NCI-H187 treated with DMSO at 0.1 percent for 48 hours (cell line): ENCODE measurements around the gene CCR9.

Experiments used
- DNase-seq: peaks from one replicate; lab custom pipeline; 2025; lab: John Stamatoyannopoulos, UW

The CCR9 gene

DNA sequence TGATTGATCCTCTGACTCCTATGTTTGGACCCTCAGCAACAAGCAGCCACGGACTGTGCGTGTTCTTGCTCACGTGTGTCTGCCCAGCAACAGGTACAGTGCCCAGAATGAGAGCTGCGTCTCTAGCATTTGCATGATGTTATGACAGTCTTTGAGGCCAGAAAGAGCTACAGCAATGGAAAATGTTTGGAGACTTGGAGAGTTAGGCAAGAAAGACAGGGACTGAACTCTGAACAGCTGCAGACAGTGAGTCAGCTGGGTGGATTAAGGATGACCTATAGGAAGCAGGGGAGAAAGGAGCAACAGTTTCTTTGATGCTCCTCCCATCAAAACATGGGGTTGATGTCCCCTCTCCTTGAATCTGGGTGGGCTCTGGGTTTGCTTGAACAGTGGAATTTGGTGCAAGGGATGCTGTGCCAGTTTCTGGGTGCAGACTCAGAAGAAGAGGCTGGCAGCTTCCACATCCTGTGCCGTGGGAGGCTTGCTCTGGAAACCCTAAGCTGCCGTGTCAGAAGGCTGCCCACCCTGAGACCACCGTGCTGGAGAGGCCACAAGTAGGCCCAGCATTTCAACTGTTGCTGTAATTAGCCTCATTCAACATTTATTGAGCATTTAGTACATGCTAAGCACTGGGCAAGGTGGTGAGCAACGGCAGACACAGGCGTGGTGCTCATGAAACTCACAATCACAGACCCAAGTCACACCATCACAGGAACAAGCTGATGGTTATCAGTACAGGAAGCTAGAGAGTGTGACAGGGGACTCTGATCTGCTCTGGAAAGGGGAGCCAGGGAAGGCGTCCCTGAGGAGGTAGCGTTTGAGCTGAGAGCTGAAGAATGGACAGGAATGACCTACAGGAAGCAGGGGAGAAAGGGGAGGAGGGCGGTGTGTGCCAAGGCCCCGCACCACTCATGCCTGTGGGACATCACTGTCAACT lies 21.7 kb downstream of the CCR9 start:
- DNase-seq = no peak

DNA sequence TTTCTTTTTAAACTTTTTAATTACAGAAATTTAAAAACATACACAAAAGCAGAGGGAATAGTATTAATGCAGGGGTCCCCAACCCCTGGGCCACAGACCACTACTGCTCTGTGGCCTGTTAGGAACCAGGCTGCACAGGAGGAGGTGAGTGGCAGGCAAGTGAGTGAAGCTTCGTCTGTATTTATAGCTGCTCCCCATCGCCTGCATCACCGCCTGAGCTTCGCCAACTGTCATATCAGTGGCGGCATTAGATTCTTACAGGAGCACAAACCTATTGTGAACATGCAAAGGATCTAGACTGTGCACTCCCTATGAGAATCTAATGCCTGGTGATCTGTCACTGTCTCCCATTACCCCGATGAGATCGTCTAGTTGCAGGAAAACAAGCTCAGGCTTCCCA lies 22.4 kb downstream of the CCR9 start:
- DNase-seq = no peak

DNA sequence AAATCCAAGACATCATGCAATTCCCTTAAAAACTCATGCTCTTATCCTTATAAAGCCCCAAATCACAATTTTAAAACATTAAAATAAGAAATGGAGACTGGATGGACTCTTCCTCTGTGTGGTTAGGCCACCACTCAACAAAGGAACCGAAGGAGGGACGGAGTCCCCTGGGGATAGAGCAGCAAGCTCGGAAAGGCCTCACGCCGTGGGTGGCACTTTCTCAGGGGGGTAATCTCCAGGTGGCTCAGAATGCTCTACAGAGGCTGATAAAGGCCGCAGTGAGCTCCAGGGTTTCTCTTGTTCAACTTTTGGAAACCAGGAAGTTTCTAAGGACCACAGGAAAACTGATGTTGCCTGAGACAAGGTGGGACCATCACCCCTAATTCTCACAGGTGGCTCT lies 23.2 kb downstream of the CCR9 start:
- DNase-seq = no peak

DNA sequence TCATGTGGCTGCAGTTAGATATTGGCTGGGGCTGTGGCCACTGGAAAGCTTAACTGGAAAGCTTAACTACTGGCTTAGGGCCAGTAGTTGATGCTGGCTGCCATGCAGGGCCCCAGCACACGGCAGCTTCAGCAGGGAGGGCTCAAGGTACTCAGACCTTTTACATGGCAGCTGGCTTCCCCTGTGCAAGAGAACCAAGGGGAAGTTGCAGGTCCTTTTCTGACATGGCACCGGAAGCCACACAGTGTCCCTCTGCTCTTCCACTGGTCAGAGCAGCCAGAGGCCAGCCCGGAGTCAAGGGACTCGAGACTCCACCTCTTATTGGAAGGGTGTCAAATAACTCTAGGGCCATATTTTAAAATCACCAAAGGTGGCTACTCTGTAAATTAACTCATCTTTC lies 24.5 kb downstream of the CCR9 start:
- DNase-seq = no peak

DNA sequence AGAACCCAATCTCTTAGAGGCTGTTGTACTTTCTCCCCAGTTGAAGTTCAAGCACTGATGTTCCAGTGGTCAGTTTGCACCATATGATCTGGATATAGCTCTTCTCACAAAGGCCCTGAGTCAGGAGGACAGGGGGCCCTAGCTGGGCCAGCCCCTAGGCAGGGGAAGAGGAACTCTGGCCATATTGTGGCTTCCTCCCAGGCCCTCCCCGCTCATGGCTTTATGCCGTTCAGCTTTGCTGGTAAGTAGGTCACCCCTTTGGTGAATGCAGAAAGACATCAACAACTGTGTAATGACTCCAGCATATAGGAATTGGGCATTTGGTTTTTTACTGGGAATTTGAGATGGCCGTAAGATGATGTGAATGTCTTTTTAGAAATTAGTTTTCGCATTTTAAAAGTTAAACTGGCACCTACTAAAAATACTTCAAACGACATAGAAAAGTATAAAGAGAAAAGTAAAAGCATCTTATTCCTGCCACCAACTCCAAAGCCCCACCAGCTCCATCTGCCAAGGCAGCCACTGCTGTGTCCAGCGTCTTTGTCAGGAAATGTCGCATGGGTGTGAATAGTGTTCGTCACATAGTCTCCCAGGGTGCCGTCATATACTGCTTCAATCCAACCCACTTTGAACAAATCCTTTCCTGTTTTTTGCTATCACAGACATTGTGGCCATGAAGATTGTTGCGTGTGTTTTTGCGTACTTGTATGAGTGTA lies 25.3 kb downstream of the CCR9 start:
- no peak for DNase-seq

DNA sequence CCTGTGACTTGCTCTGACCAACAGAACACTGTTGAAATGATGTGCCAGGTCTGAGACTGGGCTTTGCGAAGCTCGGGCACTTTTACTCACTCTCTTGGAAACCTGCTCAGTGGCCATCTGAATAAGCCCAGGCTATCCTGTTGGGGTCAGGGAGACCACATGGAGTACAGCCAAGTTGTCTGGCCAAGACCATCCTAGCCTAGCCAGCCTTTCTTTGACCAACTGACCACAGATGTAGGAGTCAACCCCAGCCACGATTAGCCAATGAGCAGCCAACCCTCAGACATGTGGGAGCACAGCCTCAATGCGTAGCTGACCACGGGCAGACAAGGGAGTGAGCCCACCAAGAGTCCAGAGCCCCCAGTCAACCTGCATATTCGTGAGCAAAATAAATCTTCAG lies 26.1 kb downstream of the CCR9 start:
- no peak for DNase-seq

DNA sequence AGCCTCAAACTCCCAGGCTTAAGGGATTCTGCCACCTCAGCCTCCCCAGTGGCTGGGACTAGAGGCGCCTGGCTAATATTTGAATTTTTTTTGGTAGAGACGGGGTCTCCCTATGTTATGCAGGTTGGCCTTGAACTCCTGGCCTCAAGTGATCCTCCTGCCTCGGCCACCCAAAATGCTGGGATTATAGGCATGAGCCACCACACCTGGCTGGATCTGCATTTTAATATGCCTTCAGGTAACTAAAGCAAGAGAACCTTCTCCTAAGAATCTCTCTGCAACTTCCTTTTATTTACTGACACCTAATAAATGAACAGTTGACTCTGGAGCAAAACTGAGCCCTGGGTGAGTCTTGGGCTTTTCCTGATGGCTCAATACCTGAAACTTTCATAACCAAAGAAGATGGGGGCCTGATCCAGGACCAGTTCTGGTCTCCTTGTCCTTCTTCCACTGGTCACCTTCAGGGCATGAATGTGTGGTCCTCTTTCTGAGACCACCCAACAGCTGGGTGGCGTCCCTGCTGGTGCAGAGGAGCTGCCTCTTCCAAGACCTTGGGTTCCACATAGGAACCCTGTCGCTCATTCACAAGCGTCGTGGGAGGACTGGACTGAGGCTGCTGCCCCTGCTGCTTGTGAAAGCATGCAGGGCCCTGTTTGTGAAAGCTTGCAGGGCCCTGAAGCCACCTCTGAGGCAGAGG lies 28.2 kb downstream of the CCR9 start:
- no peak for DNase-seq

DNA sequence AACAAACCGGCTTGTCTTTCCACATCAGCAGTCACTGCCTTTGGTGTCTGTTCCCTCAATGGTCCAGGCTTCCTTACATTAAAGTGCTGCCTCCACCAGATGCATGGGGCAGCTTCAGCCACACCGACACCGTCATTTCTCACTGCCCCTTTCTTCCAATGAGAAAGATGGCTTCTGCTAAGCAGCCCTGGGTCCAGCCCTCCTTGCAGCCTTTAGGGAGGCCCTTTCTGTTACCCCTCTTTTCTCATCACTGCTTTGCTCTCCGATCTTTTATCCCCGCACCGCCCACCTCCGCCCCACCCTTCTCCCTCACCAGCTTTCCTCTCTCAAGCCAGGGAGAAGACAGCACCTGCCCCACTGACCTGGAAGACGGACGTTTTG lies 28.7 kb downstream of the CCR9 start:
- DNase-seq = no peak

DNA sequence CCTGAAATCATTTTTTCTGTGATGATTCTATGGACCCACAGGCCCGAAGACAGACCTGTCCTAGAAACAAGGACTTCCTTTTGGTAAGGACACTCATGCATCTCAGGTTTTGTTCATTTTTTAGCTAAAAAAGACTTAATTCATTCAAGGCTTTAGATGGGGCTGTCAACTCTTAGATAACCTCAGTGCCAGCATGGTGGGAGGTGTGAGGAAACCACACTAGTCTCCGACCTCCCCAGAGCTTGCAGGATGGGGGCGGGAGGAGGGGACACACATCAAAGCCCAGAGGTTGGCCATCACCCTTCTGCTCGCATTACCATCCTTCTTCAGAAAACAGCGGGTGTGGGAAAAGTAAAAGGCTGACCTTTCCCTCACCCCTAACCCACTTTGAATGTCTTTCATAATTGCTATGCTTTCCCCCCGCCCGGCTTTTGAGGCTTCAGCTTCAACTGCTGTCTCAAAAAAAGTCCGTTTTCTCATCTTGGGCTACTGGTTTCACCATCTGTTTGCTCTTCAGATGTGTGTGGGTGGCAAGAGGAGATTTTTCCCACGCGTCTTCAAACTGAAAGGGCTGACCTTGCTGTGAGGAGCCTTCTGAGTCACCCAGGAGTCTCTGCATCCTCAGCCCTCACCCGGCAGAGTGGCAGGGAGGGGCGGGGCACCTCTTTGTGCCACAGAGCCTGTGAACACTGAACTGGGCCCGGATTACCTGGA lies 29.3 kb downstream of the CCR9 start:
- no peak for DNase-seq

DNA sequence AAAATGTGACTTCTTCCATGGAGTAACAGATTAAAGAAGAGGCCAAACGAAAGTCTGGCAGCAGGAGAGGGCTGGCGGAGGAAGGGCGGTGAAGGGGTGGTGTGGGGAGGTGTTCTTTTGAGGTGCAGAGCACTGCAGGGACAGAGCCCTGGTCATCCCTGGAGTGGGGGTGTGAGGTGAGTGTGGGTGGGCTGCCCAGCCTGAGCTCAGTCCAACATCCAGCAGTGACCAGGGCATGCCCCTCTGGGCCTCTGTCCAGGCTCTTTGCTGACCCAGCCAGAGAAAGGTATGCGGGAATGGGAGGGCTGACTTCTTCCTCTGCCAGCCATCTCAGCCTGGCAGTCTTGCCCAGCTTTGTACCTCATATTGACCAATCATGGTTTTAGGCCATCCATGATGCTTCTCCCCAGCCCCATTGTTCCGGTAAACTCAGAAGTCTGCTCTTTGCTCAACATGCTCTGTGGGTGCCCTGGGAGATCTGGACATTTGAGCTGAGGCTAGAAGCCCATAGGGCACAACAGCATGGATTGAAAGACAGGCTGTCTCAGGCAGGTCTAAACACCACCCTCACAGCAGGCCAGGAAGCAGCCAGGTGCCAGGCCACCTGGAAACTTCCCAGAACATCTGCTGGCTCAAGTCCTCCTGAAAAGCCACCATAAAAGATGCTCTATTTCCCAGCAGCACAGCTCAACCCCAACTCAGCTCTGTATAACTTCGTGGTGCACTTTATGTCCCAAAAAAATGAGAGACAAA lies 31.0 kb downstream of the CCR9 start:
- DNase-seq = no peak

DNA sequence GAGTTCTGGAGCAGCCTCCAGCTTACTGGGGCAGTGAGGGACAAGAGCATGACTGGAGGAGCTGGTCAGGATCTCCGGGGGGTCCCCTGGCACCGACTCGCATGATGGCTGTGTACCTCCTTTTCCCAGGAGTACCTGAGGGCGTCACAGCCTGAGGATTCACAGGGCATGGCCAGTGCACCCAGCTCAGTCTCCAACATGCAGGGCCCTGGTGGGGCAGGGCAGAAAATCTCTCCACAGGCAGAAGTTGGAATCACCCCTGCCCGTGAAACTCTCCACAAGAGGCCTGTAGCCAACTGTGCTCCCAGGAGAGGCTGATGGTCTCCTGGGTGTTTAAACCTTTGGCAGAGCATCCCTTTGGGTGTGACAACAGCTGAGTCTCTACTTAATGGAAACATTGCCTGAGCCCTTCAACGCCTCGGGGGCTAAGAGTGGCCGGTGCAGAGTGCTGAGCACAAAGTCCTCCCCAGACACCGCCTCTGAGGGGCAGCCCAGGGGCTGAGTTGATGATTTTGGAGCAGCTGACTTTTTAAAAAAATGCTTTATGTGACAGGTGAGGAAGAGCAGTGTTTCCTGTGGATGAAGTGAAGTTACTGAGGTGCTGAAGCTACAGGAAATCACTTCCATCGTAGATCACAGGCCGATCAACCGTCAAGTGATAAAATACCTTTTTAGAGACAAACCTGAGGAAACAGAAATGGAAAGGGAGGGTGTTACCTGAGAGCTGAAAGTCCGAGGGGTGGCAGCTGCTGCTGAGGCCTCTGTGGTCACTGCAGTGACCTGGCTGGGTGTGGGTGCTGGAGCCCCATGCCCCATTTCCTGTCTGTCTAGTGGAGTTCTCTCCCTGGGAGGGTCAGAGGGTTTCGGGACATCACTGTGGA lies 35.1 kb downstream of the CCR9 start:
- DNase-seq = no peak

DNA sequence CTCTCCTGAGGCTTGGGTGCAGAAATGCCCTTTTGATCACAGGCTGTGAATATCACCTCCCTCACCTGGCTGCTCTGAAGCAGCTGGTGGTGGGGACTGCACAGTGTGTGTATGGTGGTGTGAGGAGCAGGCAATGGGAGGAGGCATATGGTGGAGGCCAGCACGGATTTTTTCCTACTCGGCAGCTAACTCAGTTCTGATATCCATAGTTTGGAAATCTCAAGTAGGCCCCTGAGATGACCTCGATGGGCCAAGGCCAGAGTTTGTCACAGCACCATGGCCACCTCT lies 35.6 kb downstream of the CCR9 start:
- no peak for DNase-seq

DNA sequence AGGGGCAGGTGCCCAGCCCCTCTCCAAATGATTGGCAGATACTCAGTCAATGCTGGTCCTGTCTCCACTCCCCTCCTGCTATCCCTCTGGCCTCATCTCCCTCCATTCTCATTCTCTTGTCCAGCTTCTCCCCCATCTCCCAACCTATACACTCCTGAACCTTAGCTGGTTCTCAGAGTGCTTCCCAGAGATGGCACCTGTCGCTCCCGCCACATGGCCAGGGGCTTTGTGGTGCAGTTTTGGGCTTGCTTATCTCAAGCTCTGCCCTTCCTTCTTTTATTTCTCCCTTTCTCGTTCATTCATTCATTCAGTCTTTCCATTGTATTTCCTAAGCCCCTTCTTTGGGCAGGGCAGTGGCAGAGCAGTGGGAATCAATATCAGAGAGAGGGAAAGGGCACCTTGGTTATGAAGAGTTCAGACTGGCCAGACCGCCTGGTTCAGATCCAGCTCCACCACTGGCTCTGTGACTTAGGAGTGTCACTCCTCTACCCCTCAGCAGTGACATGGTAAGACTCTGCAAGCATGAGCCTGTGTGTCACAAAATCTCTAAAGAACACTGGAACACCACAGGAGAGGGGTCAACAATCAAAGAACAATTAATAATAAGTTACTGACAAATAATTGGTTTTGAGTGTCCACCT lies 36.7 kb downstream of the CCR9 start:
- DNase-seq = no peak

DNA sequence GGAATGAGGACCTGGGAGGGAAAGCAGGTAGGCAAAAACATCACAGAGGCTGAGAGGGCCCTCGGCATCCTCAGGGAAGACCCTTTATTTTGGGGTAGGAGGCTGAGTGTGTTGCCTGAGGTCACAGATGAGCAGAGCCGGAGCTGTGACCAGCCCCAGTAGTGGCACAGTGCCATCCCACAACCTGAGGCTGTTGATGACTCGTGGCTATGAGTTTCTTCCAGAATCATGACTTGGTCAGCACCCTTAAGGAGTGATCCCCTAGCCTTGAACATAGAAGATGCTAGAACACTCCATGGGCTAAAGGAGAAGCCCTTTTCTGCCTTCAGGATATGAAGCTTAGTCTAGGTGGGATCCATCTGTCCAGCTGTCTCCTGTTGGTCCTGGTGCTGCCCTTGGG lies 37.4 kb downstream of the CCR9 start:
- DNase-seq = no peak

DNA sequence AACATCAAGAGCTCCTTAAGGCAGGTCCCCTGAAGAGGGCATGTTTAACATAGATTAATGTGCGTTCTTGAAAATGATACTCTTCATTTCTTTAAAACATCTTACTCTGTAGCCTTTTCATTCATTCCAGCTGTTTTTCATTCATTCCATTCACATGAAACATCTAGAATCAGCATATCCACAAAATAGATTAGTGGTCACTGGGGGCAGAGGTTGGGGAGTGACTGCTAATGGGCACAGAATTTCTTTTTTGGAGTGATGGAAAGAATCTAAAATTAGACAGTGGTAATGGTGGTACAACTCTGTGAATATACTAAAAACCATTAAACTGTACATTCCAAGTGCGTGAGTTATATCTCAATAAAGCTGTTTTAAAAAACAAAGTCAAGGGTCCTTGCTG lies 41.5 kb downstream of the CCR9 start:
- no peak for DNase-seq

DNA sequence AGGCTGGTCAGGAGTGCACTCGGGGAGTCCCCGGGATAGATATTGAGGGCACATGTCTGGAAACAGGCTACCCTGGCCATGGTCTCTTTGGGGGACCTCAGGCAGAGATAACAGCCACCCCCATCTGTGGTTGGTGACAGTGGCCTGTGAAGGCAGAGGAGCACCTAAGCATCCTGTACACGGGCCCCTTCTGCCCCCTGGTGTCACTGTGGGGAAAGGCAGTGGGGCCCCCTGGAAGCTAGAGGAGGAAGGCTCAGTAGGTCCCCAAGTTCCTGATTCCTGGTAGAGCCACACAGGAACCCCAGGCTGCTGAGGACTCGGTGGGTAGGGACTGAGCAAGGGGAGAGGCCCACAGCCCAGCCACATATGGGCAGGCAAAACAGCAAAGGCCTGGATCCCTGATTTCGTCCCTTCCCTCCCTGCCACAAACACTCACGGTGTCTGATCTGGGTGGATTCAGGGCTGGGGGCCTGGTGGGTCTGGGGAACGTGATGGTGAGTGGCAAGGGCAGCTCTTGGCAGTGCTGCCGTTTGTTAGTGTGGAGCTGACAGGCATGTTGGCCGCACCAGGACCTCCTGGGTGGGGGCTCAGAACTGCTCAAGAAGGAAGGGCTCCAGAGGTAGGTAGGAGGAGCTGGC lies 42.8 kb downstream of the CCR9 start:
- no peak for DNase-seq

DNA sequence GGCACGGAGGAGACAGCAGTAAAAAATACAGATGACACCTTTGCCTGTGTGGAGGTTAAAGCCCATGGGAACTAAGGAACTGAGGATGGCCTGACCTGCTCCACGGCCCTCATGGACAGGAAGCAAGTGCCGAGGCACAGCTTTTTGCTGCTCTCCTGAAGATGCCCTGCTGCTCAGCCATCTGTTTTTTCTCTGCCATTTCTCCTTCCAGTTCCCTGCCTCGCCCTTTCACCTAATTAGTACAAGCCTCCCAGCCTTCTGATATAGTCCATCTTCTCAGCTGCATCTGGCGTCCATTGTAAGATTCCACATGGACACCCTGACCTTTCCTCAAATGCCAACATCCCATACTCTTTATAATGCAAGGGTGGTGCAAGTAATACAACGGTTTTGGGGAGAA lies 45.2 kb downstream of the CCR9 start:
- no peak for DNase-seq

DNA sequence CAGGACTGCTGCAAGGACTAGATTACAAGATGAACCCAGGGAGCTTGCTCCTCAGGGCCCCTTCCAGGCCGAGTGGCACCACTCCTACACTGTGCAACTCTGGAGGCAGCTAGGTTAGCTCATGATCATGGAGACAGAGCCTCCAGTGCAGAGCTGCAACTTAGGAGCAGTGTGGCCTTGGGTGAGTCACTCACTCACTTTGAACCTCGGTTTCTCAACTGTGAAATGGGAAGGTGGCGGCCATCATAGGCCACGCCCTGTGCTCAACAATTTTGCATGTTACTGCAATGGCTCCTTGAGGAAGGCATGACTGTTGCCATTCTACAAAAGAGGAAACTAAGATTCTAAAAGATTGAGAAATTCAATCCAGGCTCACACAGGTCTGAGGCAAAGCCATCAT lies 45.8 kb downstream of the CCR9 start:
- DNase-seq = no peak

DNA sequence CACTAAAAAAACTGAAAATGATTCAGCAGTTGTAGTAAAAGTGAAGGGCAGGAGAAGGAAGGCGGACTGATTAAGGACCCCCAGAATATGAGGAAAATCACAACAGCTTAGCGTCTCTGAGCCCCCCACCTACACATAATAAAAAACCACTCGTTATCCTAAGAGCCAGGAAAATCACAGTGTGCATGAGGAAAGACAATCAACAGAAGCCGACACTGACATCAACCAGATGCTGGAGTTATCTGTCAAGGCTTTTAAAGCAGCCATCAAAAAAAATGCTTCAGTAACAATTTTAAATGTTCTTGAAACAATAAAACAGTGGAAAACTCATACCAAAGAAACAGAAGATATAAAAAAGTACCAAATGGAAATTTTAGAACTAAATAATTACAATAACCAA lies 47.2 kb downstream of the CCR9 start:
- DNase-seq = no peak

DNA sequence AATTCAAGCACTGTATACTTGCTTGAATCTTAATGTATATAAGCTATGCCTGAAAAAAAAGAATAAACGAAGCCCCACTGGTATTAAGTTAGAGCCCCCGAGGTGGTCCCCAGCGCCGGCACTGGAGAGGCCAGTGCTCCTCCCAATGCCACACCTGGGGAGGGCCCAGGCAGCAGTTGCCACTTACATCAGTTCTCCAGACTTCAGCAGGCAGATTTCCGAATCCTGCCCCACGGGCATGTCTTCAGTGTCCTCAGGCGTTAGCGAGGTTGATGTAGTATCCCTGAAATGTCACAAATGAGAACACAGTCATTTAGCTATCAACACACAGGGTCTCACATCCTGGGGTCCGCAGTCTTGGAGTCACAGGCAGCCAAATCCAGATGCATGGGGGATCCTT lies 49.9 kb downstream of the CCR9 start:
- DNase-seq = no peak
